SK-N-SH (cell line): ENCODE results near the gene ANKRD44. TPM values are rescaled to one million over a fixed set of nuclear protein-coding genes. Genes with fewer than 3 reads are reported as not detected.

Experiments used
- CTCF ChIA-PET: fragments of 300-600, 350-600 bp; formaldehyde crosslinking; extraction: SDS; loops from one replicate; lab custom pipeline; 2021; lab: Yijun Ruan, JAX
- POLR2A ChIA-PET: fragments of 350-600 bp; sonication (Branson Sonifier 250); formaldehyde crosslinking; extraction: SDS; loops from one replicate; lab custom pipeline; 2020; ENCODE audit warnings: antibody characterized with exemption, inconsistent platforms; lab: Yijun Ruan, JAX
- DNase-seq: peaks from one replicate; pipeline ENCODE4 v3.0.0; 2012
- H2AFZ ChIP-seq: fragments of 200-600 bp; sonication (generic); 2 replicates; pipeline ENCODE4 v1.8.1; 2016; ENCODE audit warnings: antibody characterized with exemption, mild to moderate bottlenecking, low read depth
- H3F3A ChIP-seq: fragments of 200-600 bp; sonication (generic); replicated peaks from 2 replicates; pipeline ENCODE3; 2016; ENCODE audit warnings: antibody characterized with exemption, mild to moderate bottlenecking; ENCODE audit not compliant: insufficient read depth
- H3K27ac ChIP-seq, 2 experiments: fragments of 200-500 bp in 1 of 2; fragments of 200-600 bp in 1 of 2; sonication (Bioruptor generic) in 1 of 2; sonication (generic), shearing (Covaris generic) in 1 of 2; 2 replicates each; pipeline versions ENCODE4 v1.5.1 to v1.6.1; 2014 to 2016; ENCODE audit warnings: low read depth in 2 of 2, inconsistent platforms in 1 of 2, low read length in 1 of 2, mild to moderate bottlenecking in 1 of 2, mixed read lengths in 1 of 2
- H3K27me3 ChIP-seq: fragments of 200-600 bp; sonication (generic), shearing (Covaris generic); 2 replicates; pipeline ENCODE4 v1.6.1; 2016; ENCODE audit warnings: mixed run types; ENCODE audit not compliant: insufficient read depth
- H3K36me3 ChIP-seq, 2 experiments: fragments of 200-500 bp in 1 of 2; fragments of 200-600 bp in 1 of 2; sonication (Bioruptor generic) in 1 of 2; sonication (generic) in 1 of 2; replicated peaks in 1 of 2; 2 replicates each; pipeline versions ENCODE3 to v1.5.1; 2014 to 2016; ENCODE audit warnings: low read length in 1 of 2, mild to moderate bottlenecking in 1 of 2; ENCODE audit not compliant: insufficient read depth in 2 of 2, control insufficient read depth in 1 of 2
- H3K4me1 ChIP-seq, 2 experiments: fragments of 200-500 bp in 1 of 2; fragments of 200-600 bp in 1 of 2; sonication (Bioruptor generic) in 1 of 2; sonication (generic), shearing (Covaris generic) in 1 of 2; 2 replicates each; pipeline versions ENCODE4 v1.5.1 to v1.6.1; 2014 to 2016; ENCODE audit warnings: low read depth in 1 of 2, low read length in 1 of 2, mixed run types in 1 of 2; ENCODE audit not compliant: insufficient read depth in 2 of 2, control insufficient read depth in 1 of 2
- H3K4me2 ChIP-seq: fragments of 200-600 bp; sonication (generic), shearing (Covaris generic); 2 replicates; pipeline ENCODE4 v1.6.1; 2017; ENCODE audit warnings: mixed run types
- H3K4me3 ChIP-seq, 2 experiments: fragments of 200-500 bp in 1 of 2; fragments of 200-600 bp in 1 of 2; sonication (Bioruptor generic) in 1 of 2; sonication (generic), shearing (Covaris generic) in 1 of 2; 2 replicates each; pipeline versions ENCODE4 v1.5.1 to v1.8.1; 2014 to 2016; ENCODE audit warnings: low read depth in 2 of 2, inconsistent platforms in 1 of 2, low read length in 1 of 2, mild to moderate bottlenecking in 1 of 2, mixed read lengths in 1 of 2, moderate library complexity in 1 of 2
- H3K79me2 ChIP-seq: fragments of 200-600 bp; sonication (generic); 2 replicates; pipeline ENCODE4 v1.8.1; 2017; ENCODE audit warnings: mild to moderate bottlenecking; ENCODE audit not compliant: insufficient read depth
- H3K9ac ChIP-seq: fragments of 200-600 bp; sonication (generic); 2 replicates; pipeline ENCODE4 v1.6.1; 2017; ENCODE audit warnings: mixed run types
- H3K9me2 ChIP-seq: fragments of 200-600 bp; sonication (generic); 2 replicates; pipeline ENCODE4 v1.6.1; 2017; ENCODE audit warnings: mixed run types
- H3K9me3 ChIP-seq: fragments of 200-600 bp; sonication (generic); 2 replicates; pipeline ENCODE4 v1.6.1; 2017; ENCODE audit warnings: mixed run types, mild to moderate bottlenecking, moderate library complexity
- H4K20me1 ChIP-seq: fragments of 200-600 bp; sonication (generic); 2 replicates; pipeline ENCODE4 v1.6.1; 2017; ENCODE audit warnings: mild to moderate bottlenecking, mixed run types; ENCODE audit not compliant: insufficient read depth
- CTCF ChIP-seq: fragments of 200-600 bp; sonication (generic); IDR thresholded peaks from 2 replicates; pipeline ENCODE4 v1.6.1; 2017; ENCODE audit warnings: antibody characterized with exemption, mild to moderate bottlenecking, moderate library complexity
- ELF1 ChIP-seq: IDR thresholded peaks from 2 replicates; pipeline ENCODE4 v1.4.0; 2012
- EZH2phosphoT487 ChIP-seq: fragments of 200-600 bp; sonication (generic); IDR thresholded peaks from 2 replicates; pipeline ENCODE4 v1.6.1; 2017; ENCODE audit warnings: low read depth, mixed run types, mild to moderate bottlenecking, antibody characterized with exemption, moderate library complexity, borderline replicate concordance
- FOSL2 ChIP-seq: IDR thresholded peaks from 2 replicates; pipeline ENCODE4 v1.4.0; 2012; ENCODE audit warnings: low read depth, mild to moderate bottlenecking, moderate library complexity, borderline replicate concordance
- FOXJ3 ChIP-seq: sonication (generic); formaldehyde crosslinking; IDR thresholded peaks from 2 replicates; pipeline ENCODE4 v1.5.1; 2020; ENCODE audit warnings: mild to moderate bottlenecking, missing genetic modification reagents
- FOXM1 ChIP-seq: IDR thresholded peaks from 2 replicates; pipeline ENCODE4 v1.4.0; 2012; ENCODE audit warnings: low read depth, mild to moderate bottlenecking
- GABPA ChIP-seq: IDR thresholded peaks from 2 replicates; pipeline ENCODE4 v1.4.0; 2012; ENCODE audit warnings: low read depth, mild to moderate bottlenecking
- IRF3 ChIP-seq: fragments of 150-350 bp; IDR thresholded peaks from 2 replicates; pipeline ENCODE4 v1.6.1; 2016; ENCODE audit warnings: mild to moderate bottlenecking, low read depth, low read length
- MXI1 ChIP-seq: IDR thresholded peaks from 2 replicates; pipeline ENCODE4 v1.6.1; 2012; ENCODE audit warnings: mild to moderate bottlenecking, low read depth, low read length, improper control_type of control experiment
- NFIC ChIP-seq: IDR thresholded peaks from 2 replicates; pipeline ENCODE4 v1.4.0; 2012; ENCODE audit warnings: borderline replicate concordance
- NRF1 ChIP-seq: IDR thresholded peaks from 2 replicates; pipeline ENCODE4 v1.6.1; 2012; ENCODE audit warnings: low read depth, mild to moderate bottlenecking, low read length
- PBX3 ChIP-seq: IDR thresholded peaks from 2 replicates; pipeline ENCODE4; 2012
- POLR2AphosphoS5 ChIP-seq: IDR thresholded peaks from 2 replicates; pipeline ENCODE4 v1.6.1; 2012; ENCODE audit warnings: low read depth, low read length
- RCOR1 ChIP-seq: fragments of 150-350 bp; IDR thresholded peaks from 2 replicates; pipeline ENCODE4 v1.6.1; 2017; ENCODE audit warnings: antibody characterized with exemption, low read length
- RFX5 ChIP-seq: IDR thresholded peaks from 2 replicates; pipeline ENCODE4 v1.6.1; 2012; ENCODE audit warnings: mild to moderate bottlenecking, improper control_type of control experiment, low read length
- RXRA ChIP-seq: IDR thresholded peaks from 2 replicates; pipeline ENCODE4 v1.4.0; 2012; ENCODE audit warnings: low read depth, mild to moderate bottlenecking, borderline replicate concordance
- SIN3A ChIP-seq: IDR thresholded peaks from 2 replicates; pipeline ENCODE4 v1.6.1; 2012; ENCODE audit warnings: low read depth, mild to moderate bottlenecking, low read length, moderate library complexity, borderline replicate concordance
- SMC3 ChIP-seq: IDR thresholded peaks from 2 replicates; pipeline ENCODE4 v1.6.1; 2012; ENCODE audit warnings: low read depth, low read length, improper control_type of control experiment
- TCF12 ChIP-seq: IDR thresholded peaks from 2 replicates; pipeline ENCODE4 v1.4.0; 2012
- TEAD4 ChIP-seq: IDR thresholded peaks from 2 replicates; pipeline ENCODE4 v1.4.0; 2012; ENCODE audit warnings: mild to moderate bottlenecking, borderline replicate concordance; ENCODE audit not compliant: insufficient read depth
- YY1 ChIP-seq: IDR thresholded peaks from 2 replicates; pipeline ENCODE4 v1.4.0; 2012; ENCODE audit warnings: low read depth, mild to moderate bottlenecking
- ZBTB33 ChIP-seq: IDR thresholded peaks from 2 replicates; pipeline ENCODE4 v1.4.0; 2012; ENCODE audit warnings: low read depth, borderline replicate concordance
- WGBS: methylation state at CpG from one replicate; pipeline ENCODE4 v1.1.6; 2017; ENCODE audit warnings: low lambda C conversion rate; 5-methylcytosine and 5-hydroxymethylcytosine counted together
- polyA plus RNA-seq, 3 experiments: library from polyadenylated mRNA; depleted of rRNA; stranded (reverse); fragments of >200 nt; gene quantifications; 2 replicates each; pipeline ENCODE4 v1.2.3, GENCODE V29; 2012
- TF ChIP-seq, protein P1 (sequence below): IDR thresholded peaks from 2 replicates; pipeline ENCODE4 v1.4.0; 2012; ENCODE audit warnings: low read depth
- TF ChIP-seq, protein P2 (sequence below): IDR thresholded peaks from 2 replicates; pipeline ENCODE4 v1.6.1; 2012; ENCODE audit warnings: mild to moderate bottlenecking, low read depth, low read length, moderate library complexity

ANKRD44 gene
- polyA plus RNA-seq, 1 of the 3 experiments (the other 2 are of a cell fraction): 12.5 TPM

GRCh38 chr2:197092431-197092830, 218.1 kb downstream of the ANKRD44 start:
- no peaks in the 10 kb centered on the region for H3F3A ChIP-seq
- H3K9me3 ChIP-seq: no peaks in the 10 kb centered on the region
- peak overlapping the region; percentile 56 to 93; a peak in 3 of 4 replicates for H3K27ac ChIP-seq
- H3K9ac ChIP-seq: no peak overlapping the region
- DNase-seq: peak; percentile 46
- no peaks in the 10 kb centered on the region for H3K79me2 ChIP-seq
- H3K9me2 ChIP-seq: no peaks in the 10 kb centered on the region
- no peak overlapping the region for H3K4me3 ChIP-seq
- H4K20me1 ChIP-seq: no peaks in the 10 kb centered on the region
- H3K27me3 ChIP-seq: no peaks in the 10 kb centered on the region
- ChIA-PET CTCF (interaction anchor here (1.0 to 4.5 kb wide), 6 partner anchors 9 to 286 kb away, joined by 3 to 25 read pairs (median 4); no protein-coding TSS in a partner anchor), POLR2A (interaction anchor here (1.0 kb wide), 1 partner anchor 218 kb away, joined by 8 read pairs; the partner anchor contains the start of gene ANKRD44)
- H2AFZ ChIP-seq: no peak overlapping the region; the same call in 1 of the 2 replicates
- peaks cover 15 to 76% of the 10 kb centered on the region in 2 experiments; a peak in 3 of 4 replicates for H3K4me1 ChIP-seq
- H3K36me3 ChIP-seq: no peaks in the 10 kb centered on the region
- peak overlapping the region; percentile 42; the same call in 1 of the 2 replicates for H3K4me2 ChIP-seq
- WGBS: 14% methylated on average over 4 of the region's 4 CpGs
- peak; percentile 88 for TF ChIP-seq TCF12
- no peak for TF ChIP-seq YY1
- TF ChIP-seq POLR2AphosphoS5: peak; percentile 49; the same call in 1 of the 2 replicates
- TF ChIP-seq SMC3: no peak; the same call in 1 of the 2 replicates
- no peak for TF ChIP-seq CTCF
- no peak for TF ChIP-seq NFIC
- TF ChIP-seq NRF1: no peak
- peak; percentile 76; the same call in 1 of the 2 replicates for TF ChIP-seq MXI1
- TF ChIP-seq, protein P1, sequence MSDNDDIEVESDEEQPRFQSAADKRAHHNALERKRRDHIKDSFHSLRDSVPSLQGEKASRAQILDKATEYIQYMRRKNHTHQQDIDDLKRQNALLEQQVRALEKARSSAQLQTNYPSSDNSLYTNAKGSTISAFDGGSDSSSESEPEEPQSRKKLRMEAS: no peak
- TF ChIP-seq RCOR1: peak; percentile 98
- peak; percentile 99 for TF ChIP-seq FOXJ3 (CRISPR knock-in tag)
- TF ChIP-seq GABPA: no peak
- no peak for TF ChIP-seq ZBTB33
- TF ChIP-seq FOSL2: no peak
- no peak for TF ChIP-seq EZH2phosphoT487
- TF ChIP-seq SIN3A: peak; percentile 58; the same call in 1 of the 2 replicates
- TF ChIP-seq, protein P2, sequence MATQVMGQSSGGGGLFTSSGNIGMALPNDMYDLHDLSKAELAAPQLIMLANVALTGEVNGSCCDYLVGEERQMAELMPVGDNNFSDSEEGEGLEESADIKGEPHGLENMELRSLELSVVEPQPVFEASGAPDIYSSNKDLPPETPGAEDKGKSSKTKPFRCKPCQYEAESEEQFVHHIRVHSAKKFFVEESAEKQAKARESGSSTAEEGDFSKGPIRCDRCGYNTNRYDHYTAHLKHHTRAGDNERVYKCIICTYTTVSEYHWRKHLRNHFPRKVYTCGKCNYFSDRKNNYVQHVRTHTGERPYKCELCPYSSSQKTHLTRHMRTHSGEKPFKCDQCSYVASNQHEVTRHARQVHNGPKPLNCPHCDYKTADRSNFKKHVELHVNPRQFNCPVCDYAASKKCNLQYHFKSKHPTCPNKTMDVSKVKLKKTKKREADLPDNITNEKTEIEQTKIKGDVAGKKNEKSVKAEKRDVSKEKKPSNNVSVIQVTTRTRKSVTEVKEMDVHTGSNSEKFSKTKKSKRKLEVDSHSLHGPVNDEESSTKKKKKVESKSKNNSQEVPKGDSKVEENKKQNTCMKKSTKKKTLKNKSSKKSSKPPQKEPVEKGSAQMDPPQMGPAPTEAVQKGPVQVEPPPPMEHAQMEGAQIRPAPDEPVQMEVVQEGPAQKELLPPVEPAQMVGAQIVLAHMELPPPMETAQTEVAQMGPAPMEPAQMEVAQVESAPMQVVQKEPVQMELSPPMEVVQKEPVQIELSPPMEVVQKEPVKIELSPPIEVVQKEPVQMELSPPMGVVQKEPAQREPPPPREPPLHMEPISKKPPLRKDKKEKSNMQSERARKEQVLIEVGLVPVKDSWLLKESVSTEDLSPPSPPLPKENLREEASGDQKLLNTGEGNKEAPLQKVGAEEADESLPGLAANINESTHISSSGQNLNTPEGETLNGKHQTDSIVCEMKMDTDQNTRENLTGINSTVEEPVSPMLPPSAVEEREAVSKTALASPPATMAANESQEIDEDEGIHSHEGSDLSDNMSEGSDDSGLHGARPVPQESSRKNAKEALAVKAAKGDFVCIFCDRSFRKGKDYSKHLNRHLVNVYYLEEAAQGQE: no peak
- 0 out of 2 replicates have a peak, but pooled peaks have one; percentile 43 for TF ChIP-seq FOXM1
- TF ChIP-seq PBX3: peak; percentile 79
- TF ChIP-seq TEAD4: peak; percentile 62; the same call in 1 of the 2 replicates
- no peak for TF ChIP-seq ELF1
- TF ChIP-seq IRF3: no peak
- no peak for TF ChIP-seq RXRA
- no peak for TF ChIP-seq RFX5
